Esophagus muscularis mucosa (tissue), 4 donors: Measurements from ENCODE around the gene DSCAM. TPM values are rescaled to one million over a fixed set of nuclear protein-coding genes. Genes with fewer than 3 reads are reported as not detected.

Source experiments
- DNase-seq: peaks from one replicate; pipeline ENCODE4 v3.0.0-alpha.2; 2017; ENCODE audit errors: extremely low spot score
- H3K27ac ChIP-seq, 4 donors: fragments of 200-600 bp; sonication (generic); replicated peaks in 1 of 4; 1 replicate in 3 of 4; 2 replicates in 1 of 4; pipeline ENCODE4 v1.5.1; 2016 to 2019; ENCODE audit warnings: mild to moderate bottlenecking in 1 of 4
- H3K27me3 ChIP-seq, 4 donors: fragments of 200-600 bp; sonication (generic); one replicate each; pipeline versions ENCODE4 v1.5.1 to v1.6.0; 2016 to 2019
- H3K36me3 ChIP-seq, 4 donors: fragments of 200-600 bp; sonication (generic); one replicate each; pipeline ENCODE4 v1.5.1; 2016 to 2019
- H3K4me1 ChIP-seq, 4 donors: fragments of 200-600 bp; sonication (generic); one replicate each; pipeline ENCODE4 v1.5.1; 2016 to 2019
- H3K4me3 ChIP-seq, 4 donors: fragments of 200-600 bp; sonication (generic); 1 replicate in 2 of 4; 2 replicates in 2 of 4; pipeline ENCODE4 v1.5.1; 2016 to 2019; ENCODE audit warnings: mild to moderate bottlenecking in 4 of 4, moderate library complexity in 1 of 4
- H3K9me3 ChIP-seq, 4 donors: fragments of 200-600 bp; sonication (generic); 1 replicate in 3 of 4; 2 replicates in 1 of 4; pipeline ENCODE4 v1.5.1; 2016 to 2019
- CTCF ChIP-seq, 3 experiments: fragments of 200-600 bp in 2 of 3; fragments of 450-650 bp in 1 of 3; sonication (generic) in 2 of 3; IDR thresholded peaks; one replicate each; pipeline ENCODE4 v1.5.1; 2017 to 2019; ENCODE audit warnings: antibody characterized with exemption in 3 of 3, mild to moderate bottlenecking in 2 of 3, moderate library complexity in 1 of 3
- EP300 ChIP-seq: sonication (generic); formaldehyde crosslinking; IDR thresholded peaks from one replicate; pipeline ENCODE4 v1.6.1; 2017; ENCODE audit warnings: antibody characterized with exemption
- POLR2A ChIP-seq: fragments of 450-650 bp; IDR thresholded peaks from one replicate; pipeline ENCODE4 v1.6.1; 2017; ENCODE audit warnings: antibody characterized with exemption, moderate library complexity, mild to moderate bottlenecking, low read depth
- POLR2AphosphoS5 ChIP-seq, 2 donors: sonication (generic); formaldehyde crosslinking; IDR thresholded peaks; one replicate each; pipeline ENCODE4 v1.6.1; 2017; ENCODE audit warnings: antibody characterized with exemption in 2 of 2
- WGBS: methylation state at CpG from one replicate; pipeline ENCODE4 v1.1.5; 2018; 5-methylcytosine and 5-hydroxymethylcytosine counted together
- intact Hi-C: fragments of 100-400 bp; cut with DNase I; formaldehyde crosslinking; loops from one replicate; pipeline ENCODE4 v1.15.1; 2023
- total RNA-seq, 4 donors: library from RNA; depleted of rRNA; stranded (reverse); fragments of >200 nt; gene quantifications; one replicate each; pipeline versions ENCODE4 v1.1.0 to v1.2.1, GENCODE V29; 2016

The DSCAM gene
- total RNA-seq, 4 donors from 2014 or later = 0.06 to 0.42 (median 0.17) TPM; not detected in 1

GRCh38 chr21:40553781-40554180, 293.2 kb downstream of the DSCAM start:
- H3K36me3 ChIP-seq = no peaks in the 10 kb centered on the region
- intact Hi-C loops = no loop called here
- WGBS = 82% methylated on average over 3 of the region's 3 CpGs
- no peaks in the 10 kb centered on the region for H3K27me3 ChIP-seq
- no peak overlapping the region for H3K27ac ChIP-seq
- no peak overlapping the region for H3K4me3 ChIP-seq
- no peaks in the 10 kb centered on the region for H3K4me1 ChIP-seq
- TF ChIP-seq EP300 (no peak), POLR2A (no peak), POLR2AphosphoS5 (IDR thresholded peaks at IDR 0.05) (no peak), CTCF (IDR thresholded peaks at IDR 0.05) (no peak)
- no peak for DNase-seq
- H3K9me3 ChIP-seq = no peaks in the 10 kb centered on the region

GRCh38 chr21:40547906-40548513, 298.9 kb downstream of the DSCAM start:
- intact Hi-C loops = no loop called here
- no peaks in the 10 kb centered on the region for H3K4me1 ChIP-seq
- peaks cover 0 to 13% (median 3%) of the 10 kb centered on the region in 4 donors for H3K9me3 ChIP-seq
- H3K27ac ChIP-seq = no peak overlapping the region
- H3K27me3 ChIP-seq = no peaks in the 10 kb centered on the region
- TF ChIP-seq EP300 (no peak), POLR2A (no peak), POLR2AphosphoS5 (IDR thresholded peaks at IDR 0.05) (no peak)
- WGBS = 77% methylated on average over 16 of the region's 18 CpGs
- DNase-seq = peak; percentile 57
- H3K4me3 ChIP-seq = no peak overlapping the region
- no peaks in the 10 kb centered on the region for H3K36me3 ChIP-seq

- H3K27ac ChIP-seq = no peak overlapping the region
- intact Hi-C loops = no loop called here
- H3K9me3 ChIP-seq = peaks cover 0 to 13% (median 3%) of the 10 kb centered on the region in 4 donors
- DNase-seq = no peak
- 71% methylated on average over 2 of the region's 2 CpGs for WGBS
- TF ChIP-seq POLR2A (no peak), CTCF (IDR thresholded peaks at IDR 0.05) (no peak), POLR2AphosphoS5 (IDR thresholded peaks at IDR 0.05) (no peak), EP300 (no peak)
- H3K4me1 ChIP-seq = no peaks in the 10 kb centered on the region
- H3K4me3 ChIP-seq = no peak overlapping the region
- no peaks in the 10 kb centered on the region for H3K36me3 ChIP-seq
- H3K27me3 ChIP-seq = no peaks in the 10 kb centered on the region
Observed at GRCh38 chr21:40546647-40547046, 300.3 kb downstream of the DSCAM start.

GRCh38 chr21:40540216-40540615, 306.7 kb downstream of the DSCAM start:
- Histone ChIP-seq H3K4me1 (no peaks in the 10 kb centered on the region), H3K36me3 (no peaks in the 10 kb centered on the region), H3K27me3 (no peaks in the 10 kb centered on the region), H3K4me3 (no peak overlapping the region), H3K9me3 (peaks cover 0 to 9% (median 1%) of the 10 kb centered on the region in 4 donors), H3K27ac (no peak overlapping the region)
- DNase-seq = no peak
- 75% methylated on average over 6 of the region's 6 CpGs for WGBS
- intact Hi-C loops = no loop called here
- TF ChIP-seq POLR2AphosphoS5 (IDR thresholded peaks at IDR 0.05) (no peak), POLR2A (no peak), CTCF (IDR thresholded peaks at IDR 0.05) (no peak), EP300 (no peak)

DNA sequence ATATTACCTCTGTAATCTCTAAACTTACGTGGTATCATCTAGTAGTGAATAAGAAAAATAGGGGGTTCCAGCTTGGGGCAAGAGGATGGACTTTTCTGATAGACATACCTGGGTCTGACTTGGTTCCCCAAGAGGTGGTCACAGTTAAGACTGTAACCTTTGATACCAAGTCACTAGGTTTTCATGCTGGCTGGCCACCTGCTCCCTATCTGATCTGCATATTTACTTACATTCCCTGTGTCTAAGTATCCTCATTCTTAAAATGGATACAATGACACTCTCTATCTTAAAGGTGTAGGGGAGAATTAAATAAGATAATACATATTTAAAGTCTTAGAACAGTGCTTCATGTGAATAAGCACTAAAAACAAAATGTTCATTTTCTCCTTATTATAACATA, 312.1 kb downstream of the DSCAM start:
- WGBS = 83% methylated on average over 1 of the region's 1 CpG
- Histone ChIP-seq H3K36me3 (no peaks in the 10 kb centered on the region), H3K4me1 (no peaks in the 10 kb centered on the region), H3K9me3 (no peaks in the 10 kb centered on the region), H3K27me3 (peaks cover 0 to 11% (median 0%) of the 10 kb centered on the region in 4 donors), H3K27ac (no peak overlapping the region), H3K4me3 (no peak overlapping the region)
- no peak for TF ChIP-seq CTCF (IDR thresholded peaks at IDR 0.05)
- TF ChIP-seq POLR2AphosphoS5 (IDR thresholded peaks at IDR 0.05) = no peak
- no peak for TF ChIP-seq EP300
- no peak for TF ChIP-seq POLR2A
- DNase-seq = no peak
- intact Hi-C loops = no loop called here
